Peyer's patch (tissue), 4 donors: ENCODE data around the gene ZNF217. TPM values are rescaled to one million over a fixed set of nuclear protein-coding genes. Genes with fewer than 3 reads are reported as not detected.
A peak's percentile ranks its signal among the peaks of the same experiment; 100 is the strongest.
"Not testable (repeated sequence)": the region's sequence is repeated elsewhere in the genome, so short reads cannot be mapped to it uniquely, and the experiment has no call there.

Source experiments
- DNase-seq, 3 donors: peaks; one replicate each; pipeline ENCODE4 v3.0.0-alpha.2; 2017 to 2019
- H3K27ac ChIP-seq, 4 donors: fragments of 200-600 bp; sonication (generic); one replicate each; pipeline ENCODE4 v1.5.1; 2016 to 2019
- H3K27me3 ChIP-seq, 2 donors: fragments of 200-600 bp; sonication (generic); one replicate each; pipeline ENCODE4 v1.5.1; 2019
- H3K36me3 ChIP-seq, 3 donors: fragments of 200-600 bp; sonication (generic); one replicate each; pipeline ENCODE4 v1.5.1; 2016 to 2019
- H3K4me1 ChIP-seq, 4 donors: fragments of 200-600 bp; sonication (generic); one replicate each; pipeline ENCODE4 v1.5.1; 2016 to 2019
- H3K4me3 ChIP-seq, 4 donors: fragments of 200-600 bp; sonication (generic); 1 replicate in 3 of 4; 2 replicates in 1 of 4; pipeline ENCODE4 v1.5.1; 2016 to 2019; ENCODE audit warnings: mild to moderate bottlenecking in 1 of 4
- H3K9me3 ChIP-seq, 4 donors: fragments of 200-600 bp; sonication (generic); one replicate each; pipeline ENCODE4 v1.5.1; 2016 to 2019; ENCODE audit warnings: mild to moderate bottlenecking in 1 of 4
- CTCF ChIP-seq, 6 experiments: fragments of 450-650 bp in 4 of 6; fragments of 200-600 bp in 2 of 6; sonication (generic) in 1 of 6; IDR thresholded peaks; one replicate each; pipeline ENCODE4 v1.5.1; 2017 to 2019; ENCODE audit warnings: antibody characterized with exemption in 6 of 6, mild to moderate bottlenecking in 3 of 6, moderate library complexity in 1 of 6
- POLR2A ChIP-seq, 2 donors: fragments of 450-650 bp; IDR thresholded peaks; one replicate each; pipeline ENCODE4 v1.5.1; 2017; ENCODE audit warnings: antibody characterized with exemption in 2 of 2, mild to moderate bottlenecking in 2 of 2, moderate library complexity in 2 of 2
- total RNA-seq, 4 donors: library from RNA; depleted of rRNA; stranded (reverse); fragments of >200 nt; gene quantifications; one replicate each; pipeline ENCODE4 v1.1.0, GENCODE V29; 2016

The ZNF217 gene
- total RNA-seq, 4 donors from 2014 or later = 23.3 to 59.4 (median 43.4) TPM

- Histone ChIP-seq H3K27ac (no peak overlapping the region), H3K27me3 (no peaks in the 10 kb centered on the region), H3K4me3 (no peak overlapping the region), H3K4me1 (no peaks in the 10 kb centered on the region), H3K9me3 (no peaks in the 10 kb centered on the region), H3K36me3 (peaks cover 0 to 82% (median 0%) of the 10 kb centered on the region in 3 donors)
- TF ChIP-seq CTCF (IDR thresholded peaks at IDR 0.05) (no peak), POLR2A (IDR thresholded peaks at IDR 0.05) (no peak)
- DNase-seq = no peak
These were observed 26.2 kb downstream of the ZNF217 start for GRCh38 chr20:53567379-53567917.

GRCh38 chr20:53566623-53567022 lies 27.0 kb downstream of the ZNF217 start:
- H3K4me3 ChIP-seq, H3K4me1 ChIP-seq, H3K27ac ChIP-seq, H3K27me3 ChIP-seq, H3K9me3 ChIP-seq: not testable (repeated sequence)
- peaks cover 0 to 73% (median 0%) of the 10 kb centered on the region in 3 donors for H3K36me3 ChIP-seq
- DNase-seq = peak in 1 of 3 donors; percentile 36

- Histone ChIP-seq H3K9me3 (no peaks in the 10 kb centered on the region), H3K4me1 (no peaks in the 10 kb centered on the region), H3K27ac (no peak overlapping the region), H3K27me3 (no peaks in the 10 kb centered on the region), H3K4me3 (no peak overlapping the region), H3K36me3 (peaks cover 0 to 60% (median 0%) of the 10 kb centered on the region in 3 donors)
- DNase-seq = peak in 1 of 3 donors; percentile 14
- no peak for TF ChIP-seq POLR2A (IDR thresholded peaks at IDR 0.05)
- no peak for TF ChIP-seq CTCF (IDR thresholded peaks at IDR 0.05)
These were observed 28.4 kb downstream of the ZNF217 start for GRCh38 chr20:53565254-53565653.

- H3K4me1 ChIP-seq, H3K27ac ChIP-seq, H3K4me3 ChIP-seq, H3K27me3 ChIP-seq, H3K9me3 ChIP-seq: not testable (repeated sequence)
- H3K36me3 ChIP-seq = peaks cover 0 to 30% (median 0%) of the 10 kb centered on the region in 3 donors
- DNase-seq = peak in 1 of 3 donors; percentile 26
These were observed 31.4 kb downstream of the ZNF217 start for GRCh38 chr20:53562104-53562764.

GRCh38 chr20:53561505-53561904 lies 32.1 kb downstream of the ZNF217 start:
- no peaks in the 10 kb centered on the region for H3K4me1 ChIP-seq
- DNase-seq = no peak
- H3K36me3 ChIP-seq = peaks cover 0 to 26% (median 0%) of the 10 kb centered on the region in 3 donors
- TF ChIP-seq CTCF (IDR thresholded peaks at IDR 0.05) (no peak), POLR2A (IDR thresholded peaks at IDR 0.05) (no peak)
- no peaks in the 10 kb centered on the region for H3K27me3 ChIP-seq
- no peak overlapping the region for H3K27ac ChIP-seq
- no peaks in the 10 kb centered on the region for H3K9me3 ChIP-seq
- H3K4me3 ChIP-seq = no peak overlapping the region

- no peaks in the 10 kb centered on the region for H3K9me3 ChIP-seq
- TF ChIP-seq CTCF (IDR thresholded peaks at IDR 0.05) = no peak
- TF ChIP-seq POLR2A (IDR thresholded peaks at IDR 0.05) = no peak
- no peak for DNase-seq
- H3K4me1 ChIP-seq = no peaks in the 10 kb centered on the region
- no peak overlapping the region for H3K4me3 ChIP-seq
- no peak overlapping the region for H3K27ac ChIP-seq
- peaks cover 0 to 11% (median 0%) of the 10 kb centered on the region in 3 donors for H3K36me3 ChIP-seq
- H3K27me3 ChIP-seq = no peaks in the 10 kb centered on the region
These were observed 33.8 kb downstream of the ZNF217 start for GRCh38 chr20:53559816-53560215.
